Esophagus squamous epithelium (tissue), 4 donors: ENCODE measurements around the gene TMX3.

Source experiments
- CTCF ChIP-seq, 6 experiments: fragments of 450-650 bp in 4 of 6; fragments of 200-600 bp in 2 of 6; sonication (generic) in 2 of 6; IDR thresholded peaks; one replicate each; pipeline ENCODE4 v1.5.1; 2016 to 2019; ENCODE audit warnings: antibody characterized with exemption in 6 of 6, mild to moderate bottlenecking in 4 of 6, moderate library complexity in 4 of 6
- POLR2A ChIP-seq, 4 donors: fragments of 450-650 bp; IDR thresholded peaks; one replicate each; pipeline ENCODE4 v1.6.1; 2017; ENCODE audit warnings: antibody characterized with exemption in 4 of 4, mild to moderate bottlenecking in 4 of 4, moderate library complexity in 3 of 4

DNA sequence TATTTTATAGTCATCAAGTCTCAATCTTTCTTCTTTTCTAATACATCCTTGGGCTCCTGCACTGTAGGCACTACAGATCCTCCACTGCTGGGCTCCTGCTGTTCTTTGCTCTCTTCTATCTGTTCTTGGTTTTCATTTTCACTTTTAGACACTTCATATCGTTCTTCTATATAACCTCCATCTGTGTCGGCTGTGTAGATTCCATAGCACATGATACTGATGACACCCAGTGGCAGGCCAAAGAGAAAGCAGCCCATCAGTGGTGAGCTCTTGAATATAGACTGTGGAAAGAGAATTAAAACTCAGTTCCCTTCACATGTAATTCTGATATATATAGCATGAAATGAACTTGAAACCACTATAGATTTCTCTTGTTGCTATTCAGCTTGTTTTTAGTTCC lies 38.0 kb downstream of the TMX3 start:
- no peak for TF ChIP-seq POLR2A (IDR thresholded peaks at IDR 0.05)
- no peak for TF ChIP-seq CTCF (IDR thresholded peaks at IDR 0.05)
